GM12878 (cell line): ENCODE measurements around the gene DAB2IP. TPM values are rescaled to one million over a fixed set of nuclear protein-coding genes. Genes with fewer than 3 reads are reported as not detected.

ENCODE experiments used
- ATAC-seq: fragments of 200-7000 bp; cut with Tn5 transposase; 3 replicates; pipeline ENCODE4 v1.9.1; 2020; ENCODE audit warnings: mild to moderate bottlenecking, moderate library complexity
- BruUV-seq: library from RNA; stranded (reverse); fragments of 400-500 nt; replicated peaks from 2 replicates; lab custom pipeline; 2021; lab: Mats Ljungman, UMichigan
- CTCF ChIA-PET: fragments of 300-600 bp; sonication (Branson Sonifier 250); formaldehyde crosslinking; extraction: SDS; loops from one replicate; lab custom pipeline; 2021; ENCODE audit warnings: inconsistent platforms; lab: Yijun Ruan, JAX
- POLR2A ChIA-PET: fragments of 350-600 bp; formaldehyde crosslinking; extraction: SDS; loops from one replicate; lab custom pipeline; 2021; ENCODE audit warnings: inconsistent platforms; lab: Charles Lee
- RAD21 ChIA-PET: fragments of 300-600 bp; sonication (Branson Sonifier 250); formaldehyde crosslinking; loops from one replicate; lab custom pipeline; 2023; ENCODE audit warnings: antibody characterized with exemption; ENCODE audit not compliant: unreplicated experiment; lab: Charles Lee
- SMC1A ChIA-PET: fragments of 300-600 bp; sonication (Branson Sonifier 250); formaldehyde crosslinking; loops from one replicate; lab custom pipeline; 2023; ENCODE audit not compliant: unreplicated experiment, uncharacterized antibody; lab: Charles Lee
- DNase-seq: peaks from one replicate; pipeline ENCODE4 v3.0.0-alpha.2; 2011; ENCODE audit warnings: low read depth, low spot score
- FAIRE-seq: peaks from 3 replicates; lab custom pipeline; 2011; peaks lifted over from hg19 to GRCh38; lab: Jason Lieb, UNC
- H2AFZ ChIP-seq: 2 replicates; pipeline ENCODE4 v1.6.0; 2011; ENCODE audit warnings: low read depth, low read length, control low read depth; ENCODE audit not compliant: control insufficient read depth
- H3K27ac ChIP-seq: 2 replicates; pipeline ENCODE4 v1.5.1; 2011; ENCODE audit warnings: control low read depth; ENCODE audit not compliant: control insufficient read depth, insufficient read depth
- H3K27me3 ChIP-seq, 2 experiments: replicated peaks in 1 of 2; 2 replicates each; pipeline versions ENCODE4 v1.6.0 to v1.6.1; 2011; ENCODE audit warnings: low read length in 1 of 2; ENCODE audit not compliant: control insufficient read depth in 2 of 2, insufficient read depth in 2 of 2
- H3K36me3 ChIP-seq, 2 experiments: 2 replicates each; pipeline ENCODE4 v1.5.1; 2011; ENCODE audit warnings: low read length in 1 of 2; ENCODE audit not compliant: control insufficient read depth in 2 of 2, insufficient read depth in 2 of 2
- H3K4me1 ChIP-seq: 2 replicates; pipeline ENCODE4 v1.6.1; 2011; ENCODE audit warnings: mild to moderate bottlenecking, low read length, moderate library complexity, mixed read lengths; ENCODE audit not compliant: control insufficient read depth, insufficient read depth
- H3K4me2 ChIP-seq: 2 replicates; pipeline ENCODE4 v1.6.0; 2011; ENCODE audit warnings: control low read depth; ENCODE audit not compliant: control insufficient read depth, insufficient read depth
- H3K4me3 ChIP-seq: fragments of 200-600 bp; sonication (generic); 2 replicates; pipeline ENCODE4 v1.5.1; 2016
- H3K79me2 ChIP-seq: 2 replicates; pipeline ENCODE4 v1.6.0; 2011; ENCODE audit warnings: low read length; ENCODE audit not compliant: control insufficient read depth, insufficient read depth
- H3K9ac ChIP-seq: 2 replicates; pipeline ENCODE4 v1.8.0; 2011; ENCODE audit warnings: low read length, control low read depth, mixed read lengths; ENCODE audit not compliant: control insufficient read depth, insufficient read depth
- H3K9me3 ChIP-seq: replicated peaks from 3 replicates; pipeline ENCODE4 v1.5.1; 2011; ENCODE audit warnings: mild to moderate bottlenecking, low read length; ENCODE audit not compliant: control insufficient read depth, insufficient read depth
- H4K20me1 ChIP-seq: 2 replicates; pipeline ENCODE4 v1.6.0; 2011; ENCODE audit not compliant: control insufficient read depth, insufficient read depth
- BRCA1 ChIP-seq: IDR thresholded peaks from 2 replicates; pipeline ENCODE4 v1.6.1; 2011; ENCODE audit warnings: low read depth, low read length, improper control_type of control experiment
- CBFB ChIP-seq: IDR thresholded peaks from 2 replicates; pipeline ENCODE4 v1.6.1; 2016; ENCODE audit warnings: antibody characterized with exemption, low read depth
- HCFC1 ChIP-seq: fragments of 150-350 bp; IDR thresholded peaks from 2 replicates; pipeline ENCODE4 v1.6.1; 2014; ENCODE audit warnings: low read length
- MEF2A ChIP-seq: IDR thresholded peaks from 2 replicates; pipeline ENCODE4 v1.6.1; 2011; ENCODE audit warnings: low read depth, mild to moderate bottlenecking, low read length, moderate library complexity; ENCODE audit not compliant: insufficient read depth
- NKRF ChIP-seq: fragments of 450-650 bp; conservative IDR thresholded peaks from 2 replicates; pipeline ENCODE4 v1.6.1; 2017; ENCODE audit warnings: mild to moderate bottlenecking, moderate library complexity
- NR2F1 ChIP-seq: fragments of 450-650 bp; conservative IDR thresholded peaks from 2 replicates; pipeline ENCODE4 v1.6.1; 2017; ENCODE audit warnings: mild to moderate bottlenecking
- NRF1 ChIP-seq: conservative IDR thresholded peaks from 2 replicates; pipeline ENCODE4 v1.6.1; 2011; ENCODE audit warnings: mild to moderate bottlenecking, low read depth, low read length, improper control_type of control experiment
- POU2F2 ChIP-seq: IDR thresholded peaks from 3 replicates; pipeline ENCODE4 v1.6.1; 2011; ENCODE audit warnings: low read depth, mild to moderate bottlenecking, low read length, borderline replicate concordance
- SPI1 ChIP-seq: IDR thresholded peaks from 2 replicates; pipeline ENCODE4 v1.6.1; 2011; ENCODE audit warnings: low read depth, mild to moderate bottlenecking, low read length, moderate library complexity, borderline replicate concordance; ENCODE audit not compliant: insufficient read depth
- WGBS: methylation state at CpG from one replicate; pipeline ENCODE4 v1.1.6; 2016; ENCODE audit warnings: low lambda C conversion rate; ENCODE audit not compliant: insufficient replicate concordance, insufficient coverage; ENCODE audit errors: missing lambda C conversion rate; 5-methylcytosine and 5-hydroxymethylcytosine counted together
- in situ Hi-C: fragments of 300-500 bp; cut with MboI; formaldehyde crosslinking; loops from 9 replicates; pipeline ENCODE4 v1.14.3; 2018; ENCODE audit warnings: mixed read lengths
- intact Hi-C: fragments of 100-400 bp; cut with micrococcal nuclease; formaldehyde crosslinking; loops from one replicate; pipeline ENCODE4 v1.14.2; 2022; ENCODE audit not compliant: unreplicated experiment
- polyA plus RNA-seq, 11 experiments: library from polyadenylated mRNA; depleted of rRNA in 4 of 11; unstranded in 6 of 11; stranded (reverse) in 5 of 11; fragments of >200 nt; fragmentation: Nextera tagmentation in 4 of 11; fragmentation: Illumina TruSeq in 1 of 11; extraction: Ambion mirVana in 4 of 11; extraction: Trizol in 1 of 11; gene quantifications; 1 replicate in 1 of 11; 2 replicates in 10 of 11; pipeline versions ENCODE4 v1.2.1 to v1.2.3, GENCODE V29; 2011 to 2016; ENCODE audit warnings: inconsistent platforms in 2 of 11, missing spikeins in 2 of 11, low read depth in 1 of 11
- total RNA-seq, 4 experiments: library from RNA; depleted of rRNA in 3 of 4; stranded (reverse); fragments of >200 nt in 3 of 4; fragmentation: Illumina TruSeq in 1 of 4; extraction: Trizol in 1 of 4; gene quantifications; 2 replicates each; pipeline versions ENCODE4 v1.2.1 to v1.2.3, GENCODE V29; 2013 to 2021

DAB2IP gene
- total and polyA plus RNA-seq, 10 of the 15 experiments (the other 5 are each of a cell fraction or from before 2014, with no cell fraction given): 0.03 to 0.38 (median 0.14) TPM; not detected in 6

GRCh38 chr9:121721058-121721350, 69.6 kb downstream of the DAB2IP start (continued):
- TF ChIP-seq NKRF: no peak

- Histone ChIP-seq H3K27me3 (peaks cover 0 to 2% of the 10 kb centered on the region in 2 experiments; a peak in 2 of 4 replicates), H3K4me2 (0 out of 2 replicates have a peak overlapping the region, but pooled peaks have one; percentile 13), H3K9ac (no peak overlapping the region), H3K36me3 (no peaks in the 10 kb centered on the region), H4K20me1 (no peaks in the 10 kb centered on the region; the same call in 1 of the 2 replicates), H2AFZ (no peak overlapping the region), H3K9me3 (no peaks in the 10 kb centered on the region), H3K79me2 (no peaks in the 10 kb centered on the region), H3K27ac (no peak overlapping the region), H3K4me3 (no peak overlapping the region), H3K4me1 (peaks cover 13% of the 10 kb centered on the region)
- DNase-seq (no peak), FAIRE-seq (no peak), ATAC-seq (no peak)
- ChIA-PET CTCF (no interaction called here), SMC1A (interaction anchor here (1.2 kb wide), 1 partner anchor 72 kb away, joined by 3 read pairs; no protein-coding TSS in a partner anchor), POLR2A (interaction anchor here (0.7 kb wide), 1 partner anchor 133 kb away, joined by 3 read pairs; no protein-coding TSS in a partner anchor), RAD21 (no interaction called here)
- WGBS: 49% methylated on average over 7 of the region's 7 CpGs
- intact Hi-C loops (no loop called here), in situ Hi-C loops (no loop called here)
- no peak for TF ChIP-seq MEF2A
- TF ChIP-seq NRF1: no peak
- no peak for TF ChIP-seq HCFC1
- TF ChIP-seq POU2F2: no peak
- TF ChIP-seq CBFB: no peak
- TF ChIP-seq SPI1: no peak
- TF ChIP-seq BRCA1: no peak
- TF ChIP-seq NR2F1: no peak
- BruUV-seq: no TSS peak
Measured at GRCh38 chr9:121721770-121722169, 70.3 kb downstream of the DAB2IP start.
